Activated CD8-positive, alpha-beta memory T cell treated with anti-CD3 and anti-CD28 coated beads for 36 hours (primary cell): ENCODE results near the gene BCAS1. TPM values are rescaled to one million over a fixed set of nuclear protein-coding genes. Genes with fewer than 3 reads are reported as not detected.
"Not testable (repeated sequence)": the region's sequence is repeated elsewhere in the genome, so short reads cannot be mapped to it uniquely, and the experiment has no call there.

Experiments
- CTCF ChIA-PET: fragments of 350-600 bp; sonication (Branson Sonifier 250); formaldehyde crosslinking; loops from one replicate; lab custom pipeline; 2021; ENCODE audit warnings: antibody characterized with exemption; lab: Charles Lee
- POLR2A ChIA-PET: fragments of 350-600 bp; sonication (Branson Sonifier 250); formaldehyde crosslinking; loops from one replicate; lab custom pipeline; 2021; ENCODE audit warnings: antibody characterized with exemption; lab: Charles Lee
- total RNA-seq, 2 experiments: library from RNA; stranded (reverse); gene quantifications; one replicate each; pipeline ENCODE4 v1.2.3, GENCODE V29; 2021

The BCAS1 gene
- total RNA-seq, 2 experiments from 2014 or later = 0.08 TPM; not detected in 1

GRCh38 chr20:53980031-53980465 lies 90.3 kb downstream of the BCAS1 start:
- ChIA-PET POLR2A (no interaction called here), CTCF (no interaction called here)

- CTCF ChIA-PET = no interaction called here
- POLR2A ChIA-PET = no interaction called here
Measured at GRCh38 chr20:53978497-53978896, 91.9 kb downstream of the BCAS1 start.

GRCh38 chr20:53977391-53977790 lies 93.0 kb downstream of the BCAS1 start:
- POLR2A ChIA-PET = no interaction called here
- CTCF ChIA-PET = no interaction called here

GRCh38 chr20:53975761-53976160 lies 94.6 kb downstream of the BCAS1 start:
- CTCF ChIA-PET = no interaction called here
- POLR2A ChIA-PET = no interaction called here

GRCh38 chr20:53974785-53975555 lies 95.4 kb downstream of the BCAS1 start:
- POLR2A ChIA-PET = no interaction called here
- CTCF ChIA-PET = interaction anchor here (0.5 kb wide), 1 partner anchor 814 kb away, joined by 3 read pairs; no protein-coding TSS in a partner anchor

- CTCF ChIA-PET = interaction anchor here (0.5 to 1.3 kb wide), 3 partner anchors 9 to 813 kb away, joined by 3 read pairs; no protein-coding TSS in a partner anchor
- POLR2A ChIA-PET = not testable (repeated sequence)
Measured at GRCh38 chr20:53973882-53974281, 96.5 kb downstream of the BCAS1 start.

GRCh38 chr20:53972179-53972578 lies 98.2 kb downstream of the BCAS1 start:
- CTCF ChIA-PET = no interaction called here
- POLR2A ChIA-PET = no interaction called here

GRCh38 chr20:53971096-53971683 lies 99.2 kb downstream of the BCAS1 start:
- ChIA-PET POLR2A (no interaction called here), CTCF (no interaction called here)

GRCh38 chr20:53970232-53970631 lies 100.2 kb downstream of the BCAS1 start:
- POLR2A ChIA-PET = no interaction called here
- CTCF ChIA-PET = no interaction called here

GRCh38 chr20:53967527-53967926 lies 102.9 kb downstream of the BCAS1 start:
- ChIA-PET CTCF (no interaction called here), POLR2A (no interaction called here)

- CTCF ChIA-PET = no interaction called here
- POLR2A ChIA-PET = no interaction called here
Measured at GRCh38 chr20:53966774-53967398, 103.5 kb downstream of the BCAS1 start.

- CTCF ChIA-PET = no interaction called here
- POLR2A ChIA-PET = no interaction called here
Measured at GRCh38 chr20:53964501-53965253, 105.7 kb downstream of the BCAS1 start.

GRCh38 chr20:53964067-53964466 lies 106.3 kb downstream of the BCAS1 start:
- CTCF ChIA-PET = no interaction called here
- POLR2A ChIA-PET = no interaction called here

- ChIA-PET CTCF (no interaction called here), POLR2A (no interaction called here)
Measured at GRCh38 chr20:53963635-53964034, 106.8 kb downstream of the BCAS1 start.

GRCh38 chr20:53962388-53962787 lies 108.0 kb downstream of the BCAS1 start:
- CTCF ChIA-PET = no interaction called here
- POLR2A ChIA-PET = no interaction called here

GRCh38 chr20:53961527-53961926 lies 108.9 kb downstream of the BCAS1 start:
- ChIA-PET CTCF (interaction anchor here (0.6 kb wide), 1 partner anchor 685 kb away, joined by 4 read pairs; no protein-coding TSS in a partner anchor), POLR2A (no interaction called here)

GRCh38 chr20:53960579-53961272 lies 109.7 kb downstream of the BCAS1 start:
- ChIA-PET POLR2A (no interaction called here), CTCF (no interaction called here)

GRCh38 chr20:53959911-53960578 lies 110.3 kb downstream of the BCAS1 start:
- ChIA-PET POLR2A (no interaction called here), CTCF (no interaction called here)

GRCh38 chr20:53958260-53958659 lies 112.1 kb downstream of the BCAS1 start:
- CTCF ChIA-PET = no interaction called here
- POLR2A ChIA-PET = no interaction called here
